ENCODE data around the gene HNRNPUL1. TPM values are rescaled to one million over a fixed set of nuclear protein-coding genes. Genes with fewer than 3 reads are reported as not detected.

HNRNPUL1 gene
- total and polyA plus RNA-seq, 9 of the 15 experiments (the other 6 are each of a cell fraction or from before 2014, with no cell fraction given): 7.3 to 211 (median 85.0) TPM

DNA sequence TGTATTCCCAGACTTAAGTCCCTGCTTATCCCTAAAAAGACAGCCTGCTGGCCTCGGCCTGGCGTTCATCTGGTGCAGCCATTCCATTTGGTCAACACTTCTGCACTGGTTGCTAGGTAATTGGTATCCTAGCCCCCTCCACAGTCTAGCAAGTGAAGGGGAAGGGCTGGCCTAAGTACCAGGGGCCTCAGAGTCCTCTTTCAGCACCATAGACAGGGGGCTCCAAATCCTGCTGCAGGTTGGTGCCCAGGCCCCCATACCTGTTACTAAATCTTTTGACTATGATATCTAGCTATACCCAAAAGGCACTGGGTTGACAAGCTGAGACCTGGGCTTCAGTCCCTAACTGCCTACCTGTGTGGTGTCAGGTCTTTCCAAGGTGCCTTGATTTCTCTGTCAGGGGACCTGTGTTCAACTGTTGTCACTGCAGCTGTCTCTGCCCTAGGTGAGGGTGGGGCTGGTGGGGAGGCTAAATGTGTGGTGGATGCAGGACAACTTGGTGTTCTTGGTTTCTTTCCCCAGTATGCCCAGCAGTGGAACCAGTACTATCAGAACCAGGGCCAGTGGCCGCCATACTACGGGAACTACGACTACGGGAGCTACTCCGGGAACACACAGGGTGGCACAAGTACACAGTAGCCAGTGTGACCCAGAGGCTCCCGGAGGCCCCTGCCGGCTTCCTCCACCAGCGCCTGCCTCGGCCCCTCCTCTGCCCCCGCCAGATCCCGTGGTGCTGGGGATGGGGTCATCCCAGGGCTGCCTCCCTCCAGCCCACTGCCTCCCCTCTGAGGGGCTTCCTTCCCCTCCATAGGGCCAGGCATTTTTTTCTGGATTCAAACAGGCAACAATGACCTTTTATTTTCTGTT, 42.0 kb downstream of the HNRNPUL1 start (continued):
- TF ChIP-seq, protein P1, sequence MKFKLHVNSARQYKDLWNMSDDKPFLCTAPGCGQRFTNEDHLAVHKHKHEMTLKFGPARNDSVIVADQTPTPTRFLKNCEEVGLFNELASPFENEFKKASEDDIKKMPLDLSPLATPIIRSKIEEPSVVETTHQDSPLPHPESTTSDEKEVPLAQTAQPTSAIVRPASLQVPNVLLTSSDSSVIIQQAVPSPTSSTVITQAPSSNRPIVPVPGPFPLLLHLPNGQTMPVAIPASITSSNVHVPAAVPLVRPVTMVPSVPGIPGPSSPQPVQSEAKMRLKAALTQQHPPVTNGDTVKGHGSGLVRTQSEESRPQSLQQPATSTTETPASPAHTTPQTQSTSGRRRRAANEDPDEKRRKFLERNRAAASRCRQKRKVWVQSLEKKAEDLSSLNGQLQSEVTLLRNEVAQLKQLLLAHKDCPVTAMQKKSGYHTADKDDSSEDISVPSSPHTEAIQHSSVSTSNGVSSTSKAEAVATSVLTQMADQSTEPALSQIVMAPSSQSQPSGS (CRISPR knock-in tag; IDR thresholded peaks at IDR 0.05): no peak
- TF ChIP-seq SUPT5H (IDR thresholded peaks at IDR 0.05): 0 out of 2 replicates have a peak, but pooled peaks have one; percentile 11
- no peak for TF ChIP-seq ELF4 (CRISPR knock-in tag; IDR thresholded peaks at IDR 0.05)
- no peak for TF ChIP-seq ZNF436 (CRISPR knock-in tag; IDR thresholded peaks at IDR 0.05)
- TF ChIP-seq RB1 (IDR thresholded peaks at IDR 0.05; ENCODE audit: low read depth): no peak
- TF ChIP-seq, protein P2, sequence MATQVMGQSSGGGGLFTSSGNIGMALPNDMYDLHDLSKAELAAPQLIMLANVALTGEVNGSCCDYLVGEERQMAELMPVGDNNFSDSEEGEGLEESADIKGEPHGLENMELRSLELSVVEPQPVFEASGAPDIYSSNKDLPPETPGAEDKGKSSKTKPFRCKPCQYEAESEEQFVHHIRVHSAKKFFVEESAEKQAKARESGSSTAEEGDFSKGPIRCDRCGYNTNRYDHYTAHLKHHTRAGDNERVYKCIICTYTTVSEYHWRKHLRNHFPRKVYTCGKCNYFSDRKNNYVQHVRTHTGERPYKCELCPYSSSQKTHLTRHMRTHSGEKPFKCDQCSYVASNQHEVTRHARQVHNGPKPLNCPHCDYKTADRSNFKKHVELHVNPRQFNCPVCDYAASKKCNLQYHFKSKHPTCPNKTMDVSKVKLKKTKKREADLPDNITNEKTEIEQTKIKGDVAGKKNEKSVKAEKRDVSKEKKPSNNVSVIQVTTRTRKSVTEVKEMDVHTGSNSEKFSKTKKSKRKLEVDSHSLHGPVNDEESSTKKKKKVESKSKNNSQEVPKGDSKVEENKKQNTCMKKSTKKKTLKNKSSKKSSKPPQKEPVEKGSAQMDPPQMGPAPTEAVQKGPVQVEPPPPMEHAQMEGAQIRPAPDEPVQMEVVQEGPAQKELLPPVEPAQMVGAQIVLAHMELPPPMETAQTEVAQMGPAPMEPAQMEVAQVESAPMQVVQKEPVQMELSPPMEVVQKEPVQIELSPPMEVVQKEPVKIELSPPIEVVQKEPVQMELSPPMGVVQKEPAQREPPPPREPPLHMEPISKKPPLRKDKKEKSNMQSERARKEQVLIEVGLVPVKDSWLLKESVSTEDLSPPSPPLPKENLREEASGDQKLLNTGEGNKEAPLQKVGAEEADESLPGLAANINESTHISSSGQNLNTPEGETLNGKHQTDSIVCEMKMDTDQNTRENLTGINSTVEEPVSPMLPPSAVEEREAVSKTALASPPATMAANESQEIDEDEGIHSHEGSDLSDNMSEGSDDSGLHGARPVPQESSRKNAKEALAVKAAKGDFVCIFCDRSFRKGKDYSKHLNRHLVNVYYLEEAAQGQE (IDR thresholded peaks at IDR 0.05; ENCODE audit: borderline replicate concordance): peak; percentile 45
- TF ChIP-seq, protein P2 (CRISPR knock-in tag; IDR thresholded peaks at IDR 0.05; ENCODE audit: low read depth): no peak
- 0 out of 2 replicates have a peak, but pooled peaks have one; percentile 8 for TF ChIP-seq POLR2A (conservative IDR thresholded peaks at IDR 0.05)
- TF ChIP-seq, protein P3, sequence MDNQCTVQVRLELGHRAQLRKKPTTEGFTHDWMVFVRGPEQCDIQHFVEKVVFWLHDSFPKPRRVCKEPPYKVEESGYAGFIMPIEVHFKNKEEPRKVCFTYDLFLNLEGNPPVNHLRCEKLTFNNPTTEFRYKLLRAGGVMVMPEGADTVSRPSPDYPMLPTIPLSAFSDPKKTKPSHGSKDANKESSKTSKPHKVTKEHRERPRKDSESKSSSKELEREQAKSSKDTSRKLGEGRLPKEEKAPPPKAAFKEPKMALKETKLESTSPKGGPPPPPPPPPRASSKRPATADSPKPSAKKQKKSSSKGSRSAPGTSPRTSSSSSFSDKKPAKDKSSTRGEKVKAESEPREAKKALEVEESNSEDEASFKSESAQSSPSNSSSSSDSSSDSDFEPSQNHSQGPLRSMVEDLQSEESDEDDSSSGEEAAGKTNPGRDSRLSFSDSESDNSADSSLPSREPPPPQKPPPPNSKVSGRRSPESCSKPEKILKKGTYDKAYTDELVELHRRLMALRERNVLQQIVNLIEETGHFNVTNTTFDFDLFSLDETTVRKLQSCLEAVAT (IDR thresholded peaks at IDR 0.05): no peak
- TF ChIP-seq CEBPB (tag; IDR thresholded peaks at IDR 0.05): no peak
- no peak for TF ChIP-seq POLR2B (IDR thresholded peaks at IDR 0.05; ENCODE audit: low read depth, partially characterized antibody)
- no peak for TF ChIP-seq RBM17 (IDR thresholded peaks at IDR 0.05; ENCODE audit: borderline replicate concordance, low read depth, low read length)
- TF ChIP-seq MTF1 (CRISPR knock-in tag; IDR thresholded peaks at IDR 0.05; ENCODE audit: borderline replicate concordance): no peak
- no peak for TF ChIP-seq DMBX1 (CRISPR knock-in tag; IDR thresholded peaks at IDR 0.05; ENCODE audit: borderline replicate concordance)
- TF ChIP-seq POLR3G (IDR thresholded peaks at IDR 0.05; ENCODE audit: extremely low read depth, insufficient read length, insufficient replicate concordance): no peak

Data from K562 (cell line).